HL-60 (cell line): ENCODE results near the gene TGFBR3L.

Experiments used
- DNase-seq, 2 experiments: peaks; one replicate each; pipeline ENCODE4 v3.0.0-alpha.2; 2010 to 2020; ENCODE audit warnings: low read depth in 1 of 2, low spot score in 1 of 2
- H3K27ac ChIP-seq: fragments of 250-450 bp; sonication (Bioruptor Pico); replicated peaks from 2 replicates; pipeline ENCODE4 v1.5.1; 2020; ENCODE audit warnings: mild to moderate bottlenecking, moderate library complexity
- H3K27me3 ChIP-seq: fragments of 250-450 bp; sonication (Bioruptor Pico); 2 replicates; pipeline ENCODE4 v1.5.1; 2021; ENCODE audit warnings: mild to moderate bottlenecking, moderate library complexity; ENCODE audit not compliant: insufficient read depth, poor library complexity, severe bottlenecking
- H3K4me3 ChIP-seq: replicated peaks from 2 replicates; pipeline ENCODE4 v1.5.1; 2011; ENCODE audit warnings: mild to moderate bottlenecking, control low read depth, low read length; ENCODE audit not compliant: insufficient read depth
- CTCF ChIP-seq: IDR thresholded peaks from one replicate; pipeline ENCODE4 v1.5.1; 2011; ENCODE audit warnings: low read length, control low read depth, inconsistent platforms; ENCODE audit not compliant: insufficient read depth
- GABPA ChIP-seq: IDR thresholded peaks from 2 replicates; pipeline ENCODE4 v1.6.1; 2012; ENCODE audit warnings: low read depth
- POLR2AphosphoS5 ChIP-seq: IDR thresholded peaks from 2 replicates; pipeline ENCODE4 v1.6.1; 2012; ENCODE audit warnings: low read depth
- REST ChIP-seq: IDR thresholded peaks from 2 replicates; pipeline ENCODE4 v1.6.1; 2012; ENCODE audit warnings: low read depth; ENCODE audit not compliant: insufficient replicate concordance
- SPI1 ChIP-seq: IDR thresholded peaks from 2 replicates; pipeline ENCODE4 v1.6.1; 2012; ENCODE audit warnings: low read depth, mild to moderate bottlenecking, borderline replicate concordance

The TGFBR3L gene

GRCh38 chr19:7905859-7906258 lies 8.8 kb upstream of the TGFBR3L start:
- Histone ChIP-seq H3K27me3 (no peaks in the 10 kb centered on the region), H3K27ac (no peak overlapping the region), H3K4me3 (no peak overlapping the region)
- no peak for DNase-seq
- no peak for TF ChIP-seq GABPA
- no peak for TF ChIP-seq CTCF
- no peak for TF ChIP-seq REST
- no peak for TF ChIP-seq SPI1
- TF ChIP-seq POLR2AphosphoS5 = no peak

GRCh38 chr19:7907122-7907521 lies 7.5 kb upstream of the TGFBR3L start:
- Histone ChIP-seq H3K27ac (no peak overlapping the region), H3K4me3 (no peak overlapping the region)
- TF ChIP-seq REST (no peak), POLR2AphosphoS5 (no peak), GABPA (no peak), CTCF (no peak), SPI1 (no peak)

GRCh38 chr19:7907544-7907943 lies 7.1 kb upstream of the TGFBR3L start:
- TF ChIP-seq GABPA (no peak), SPI1 (no peak), CTCF (no peak), REST (no peak), POLR2AphosphoS5 (no peak)
- Histone ChIP-seq H3K27me3 (no peaks in the 10 kb centered on the region), H3K27ac (no peak overlapping the region), H3K4me3 (no peak overlapping the region)
- DNase-seq = no peak

More at GRCh38 chr19:7907122-7907521, 7.5 kb upstream of the TGFBR3L start:
- no peak for DNase-seq
- H3K27me3 ChIP-seq = no peaks in the 10 kb centered on the region
